Duodenal mucosa (tissue), 2 donors: ENCODE data around the gene SEPTIN6.

ENCODE experiments used
- H3K27ac ChIP-seq: one replicate; pipeline ENCODE4 v1.7.0; 2013; ENCODE audit warnings: low read depth, low read length
- H3K27me3 ChIP-seq, 2 donors: one replicate each; pipeline ENCODE4 v1.7.0; 2013; ENCODE audit warnings: low read length in 2 of 2, control low read depth in 1 of 2; ENCODE audit not compliant: insufficient read depth in 2 of 2, control insufficient read depth in 1 of 2
- H3K36me3 ChIP-seq, 2 donors: one replicate each; pipeline ENCODE4 v1.7.0; 2013; ENCODE audit warnings: low read length in 2 of 2, control low read depth in 1 of 2; ENCODE audit not compliant: insufficient read depth in 2 of 2, control insufficient read depth in 1 of 2
- H3K4me1 ChIP-seq, 2 donors: one replicate each; pipeline ENCODE4 v1.7.0; 2013; ENCODE audit warnings: low read length in 2 of 2, control low read depth in 1 of 2; ENCODE audit not compliant: insufficient read depth in 2 of 2, control insufficient read depth in 1 of 2
- H3K4me3 ChIP-seq, 2 donors: one replicate each; pipeline ENCODE4 v1.7.0; 2013; ENCODE audit warnings: low read length in 2 of 2, low read depth in 1 of 2
- H3K9ac ChIP-seq, 2 donors: one replicate each; pipeline ENCODE4 v1.7.0; 2013; ENCODE audit warnings: low read length in 2 of 2, low read depth in 1 of 2
- H3K9me3 ChIP-seq, 2 donors: one replicate each; pipeline ENCODE4 v1.7.0; 2013; ENCODE audit warnings: low read length in 2 of 2, control low read depth in 1 of 2; ENCODE audit not compliant: control insufficient read depth in 1 of 2

The SEPTIN6 gene

DNA sequence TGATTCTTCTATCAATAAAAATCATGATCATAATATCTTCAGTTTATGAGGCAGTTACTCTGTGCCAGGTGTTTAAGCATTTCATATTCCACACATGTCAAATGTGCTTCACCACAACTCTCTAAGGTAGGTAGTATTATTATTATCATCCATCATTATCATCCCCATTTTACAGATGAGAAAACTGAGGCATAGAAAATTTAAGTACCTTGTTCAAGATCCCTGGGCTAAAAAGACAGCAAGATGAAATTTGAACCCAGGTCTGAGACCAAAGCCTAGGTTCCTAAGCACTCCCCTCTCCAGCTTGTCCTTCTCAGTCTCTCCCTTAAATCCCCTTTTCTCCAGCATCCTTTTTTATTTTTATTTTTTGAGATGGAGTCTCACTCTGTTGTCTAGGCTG, 33.4 kb downstream of the SEPTIN6 start:
- Histone ChIP-seq H3K36me3 (no peaks in the 10 kb centered on the region), H3K27ac (no peak overlapping the region), H3K9me3 (no peaks in the 10 kb centered on the region), H3K27me3 (no peaks in the 10 kb centered on the region), H3K4me3 (no peak overlapping the region), H3K4me1 (no peaks in the 10 kb centered on the region), H3K9ac (no peak overlapping the region)

DNA sequence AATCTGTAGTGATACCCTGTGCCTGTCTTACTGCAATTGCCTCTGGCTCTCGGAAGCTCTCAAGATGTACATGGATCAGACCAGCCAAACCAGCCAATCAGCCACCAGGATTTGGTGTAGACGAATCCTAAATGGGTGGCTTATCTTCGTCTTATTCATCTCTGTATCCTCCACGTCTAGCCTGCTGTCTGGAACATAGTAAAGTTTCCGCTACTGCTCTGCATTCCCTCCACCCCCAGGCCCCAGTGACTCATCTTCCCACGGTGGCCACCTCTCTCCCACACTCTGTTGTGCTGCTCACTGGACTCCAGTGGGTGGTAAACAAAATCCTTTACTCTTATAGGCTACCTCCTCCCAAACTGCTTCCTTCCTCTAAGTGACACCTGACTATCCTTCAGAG, 37.8 kb downstream of the SEPTIN6 start:
- no peaks in the 10 kb centered on the region for H3K36me3 ChIP-seq
- H3K9me3 ChIP-seq = no peaks in the 10 kb centered on the region
- H3K4me3 ChIP-seq = no peak overlapping the region
- no peak overlapping the region for H3K9ac ChIP-seq
- no peaks in the 10 kb centered on the region for H3K27me3 ChIP-seq
- no peaks in the 10 kb centered on the region for H3K4me1 ChIP-seq
- no peak overlapping the region for H3K27ac ChIP-seq

DNA sequence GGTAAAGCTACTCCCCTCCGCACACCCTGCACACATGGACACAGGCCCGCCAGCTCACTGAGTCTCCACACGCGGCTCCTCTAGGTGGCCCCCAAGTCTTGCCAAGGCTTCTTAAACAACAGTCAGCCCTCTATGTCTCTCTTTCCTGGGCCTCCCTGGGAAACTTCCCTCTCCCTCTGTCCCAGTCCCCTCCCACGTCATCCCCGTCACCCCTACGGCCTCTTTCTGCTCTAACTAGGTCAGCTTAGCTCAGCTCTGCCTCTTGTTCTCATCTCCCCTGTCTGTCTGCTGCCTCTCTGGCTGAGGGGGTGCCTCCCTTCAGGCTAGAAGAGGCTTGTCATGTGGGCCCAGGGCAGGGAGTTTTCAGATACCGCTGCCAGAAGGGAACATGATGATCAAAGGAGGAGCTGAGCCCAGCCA, 38.8 kb downstream of the SEPTIN6 start:
- Histone ChIP-seq H3K9me3 (no peaks in the 10 kb centered on the region), H3K9ac (no peak overlapping the region), H3K36me3 (peaks cover 0 to 3% of the 10 kb centered on the region in 2 donors), H3K27me3 (no peaks in the 10 kb centered on the region), H3K4me3 (no peak overlapping the region), H3K27ac (no peak overlapping the region), H3K4me1 (no peaks in the 10 kb centered on the region)

DNA sequence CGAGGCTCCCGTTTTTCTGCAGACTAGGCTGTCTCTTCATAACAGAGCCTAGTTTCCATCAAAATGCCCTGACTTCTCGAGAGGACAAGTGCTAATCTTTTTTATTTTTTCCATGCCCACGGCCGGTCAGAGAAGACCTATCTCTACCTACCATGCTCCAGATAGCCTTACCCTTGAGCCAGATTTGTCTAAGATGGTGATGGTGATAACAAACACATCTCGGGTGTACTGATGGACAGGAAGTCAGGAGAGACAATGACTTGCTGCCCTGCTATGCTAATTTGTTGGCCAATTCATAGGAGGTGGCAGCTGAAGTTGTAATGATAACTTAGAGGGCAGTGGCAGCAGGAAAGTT, 44.6 kb downstream of the SEPTIN6 start:
- Histone ChIP-seq H3K36me3 (peaks cover 0 to 3% of the 10 kb centered on the region in 2 donors), H3K9me3 (no peaks in the 10 kb centered on the region), H3K9ac (no peak overlapping the region), H3K4me1 (no peaks in the 10 kb centered on the region), H3K27ac (no peak overlapping the region), H3K27me3 (no peaks in the 10 kb centered on the region), H3K4me3 (no peak overlapping the region)

- no peaks in the 10 kb centered on the region for H3K27me3 ChIP-seq
Measured at GRCh38 chrX:119647552-119648420, 45.2 kb downstream of the SEPTIN6 start.

DNA sequence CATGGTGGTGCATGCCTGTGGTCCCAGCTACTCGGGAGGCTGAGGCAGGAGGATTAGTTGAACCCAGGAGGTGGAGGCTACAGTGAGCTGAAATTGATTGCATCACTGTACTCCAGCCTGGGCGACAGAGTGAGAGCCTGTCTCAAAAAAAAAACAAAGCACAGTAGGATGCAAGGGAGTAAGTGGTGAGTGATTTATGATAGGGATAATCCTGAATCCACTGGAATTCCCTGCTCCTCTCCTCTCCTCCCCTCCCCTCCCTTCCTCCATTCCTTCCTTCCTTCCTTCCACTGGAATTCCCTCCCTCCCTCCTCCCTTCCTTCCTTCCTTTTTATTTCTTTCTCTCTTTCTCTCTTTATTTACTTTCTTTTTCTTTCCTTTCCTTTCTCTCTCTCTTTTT, 45.9 kb downstream of the SEPTIN6 start:
- no peaks in the 10 kb centered on the region for H3K4me1 ChIP-seq
- no peak overlapping the region for H3K27ac ChIP-seq
- H3K4me3 ChIP-seq = no peak overlapping the region
- H3K27me3 ChIP-seq = no peaks in the 10 kb centered on the region
- H3K9ac ChIP-seq = no peak overlapping the region
- peaks cover 0 to 3% of the 10 kb centered on the region in 2 donors for H3K36me3 ChIP-seq
- H3K9me3 ChIP-seq = no peaks in the 10 kb centered on the region

More at GRCh38 chrX:119647552-119648420, 45.2 kb downstream of the SEPTIN6 start:
- H3K4me1 ChIP-seq = no peaks in the 10 kb centered on the region
- H3K9me3 ChIP-seq = no peaks in the 10 kb centered on the region
- no peak overlapping the region for H3K27ac ChIP-seq
- peaks cover 0 to 3% of the 10 kb centered on the region in 2 donors for H3K36me3 ChIP-seq
- H3K4me3 ChIP-seq = no peak overlapping the region
- no peak overlapping the region for H3K9ac ChIP-seq

- Histone ChIP-seq H3K4me1 (no peaks in the 10 kb centered on the region), H3K27ac (no peak overlapping the region), H3K9ac (no peak overlapping the region), H3K36me3 (peaks cover 0 to 3% of the 10 kb centered on the region in 2 donors), H3K4me3 (no peak overlapping the region), H3K27me3 (no peaks in the 10 kb centered on the region), H3K9me3 (no peaks in the 10 kb centered on the region)
Measured at GRCh38 chrX:119646515-119646914, 46.5 kb downstream of the SEPTIN6 start.

- no peaks in the 10 kb centered on the region for H3K9me3 ChIP-seq
- no peak overlapping the region for H3K4me3 ChIP-seq
- H3K4me1 ChIP-seq = no peaks in the 10 kb centered on the region
- no peak overlapping the region for H3K27ac ChIP-seq
- no peak overlapping the region for H3K9ac ChIP-seq
- H3K36me3 ChIP-seq = no peaks in the 10 kb centered on the region
- no peaks in the 10 kb centered on the region for H3K27me3 ChIP-seq
Measured at GRCh38 chrX:119643696-119644095, 49.3 kb downstream of the SEPTIN6 start.
